ENCODE data around the gene SPP2. TPM values are rescaled to one million over a fixed set of nuclear protein-coding genes. Genes with fewer than 3 reads are reported as not detected.

The SPP2 gene
- total RNA-seq, 1 experiment from 2014 or later = not detected

DNA sequence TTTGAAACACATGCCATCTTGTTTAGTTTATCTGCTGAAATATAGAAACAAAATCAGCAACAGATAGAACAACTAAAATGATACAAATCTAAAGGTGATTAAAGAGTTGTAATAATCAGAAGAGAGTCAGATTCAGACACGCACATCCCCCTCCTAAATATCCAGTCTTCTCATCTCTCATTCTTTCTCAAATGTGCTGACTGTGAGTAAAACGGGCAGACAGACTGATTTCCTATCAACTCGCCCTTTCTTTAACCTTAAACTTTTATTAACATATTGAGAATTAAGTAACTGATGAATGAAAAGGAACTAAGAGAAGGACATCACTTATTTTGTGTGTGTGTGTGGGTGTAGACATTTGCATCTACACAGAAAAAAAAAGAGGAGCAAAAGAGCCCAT is 34.6 kb upstream of the SPP2 start:
- H3K36me3 Mint-ChIP-seq (ENCODE audit: insufficient read depth, unreplicated experiment) = no peaks in the 10 kb centered on the region
- ChIA-PET CTCF (no interaction called here), POLR2A (no interaction called here)
- H3K9me3 Mint-ChIP-seq (ENCODE audit: unreplicated experiment) = no peaks in the 10 kb centered on the region
- no peaks in the 10 kb centered on the region for H3K4me1 Mint-ChIP-seq (ENCODE audit: insufficient read depth, unreplicated experiment)
- H3K27ac Mint-ChIP-seq (ENCODE audit: low read depth, unreplicated experiment) = no peak overlapping the region
- TF ChIP-seq, protein P1, sequence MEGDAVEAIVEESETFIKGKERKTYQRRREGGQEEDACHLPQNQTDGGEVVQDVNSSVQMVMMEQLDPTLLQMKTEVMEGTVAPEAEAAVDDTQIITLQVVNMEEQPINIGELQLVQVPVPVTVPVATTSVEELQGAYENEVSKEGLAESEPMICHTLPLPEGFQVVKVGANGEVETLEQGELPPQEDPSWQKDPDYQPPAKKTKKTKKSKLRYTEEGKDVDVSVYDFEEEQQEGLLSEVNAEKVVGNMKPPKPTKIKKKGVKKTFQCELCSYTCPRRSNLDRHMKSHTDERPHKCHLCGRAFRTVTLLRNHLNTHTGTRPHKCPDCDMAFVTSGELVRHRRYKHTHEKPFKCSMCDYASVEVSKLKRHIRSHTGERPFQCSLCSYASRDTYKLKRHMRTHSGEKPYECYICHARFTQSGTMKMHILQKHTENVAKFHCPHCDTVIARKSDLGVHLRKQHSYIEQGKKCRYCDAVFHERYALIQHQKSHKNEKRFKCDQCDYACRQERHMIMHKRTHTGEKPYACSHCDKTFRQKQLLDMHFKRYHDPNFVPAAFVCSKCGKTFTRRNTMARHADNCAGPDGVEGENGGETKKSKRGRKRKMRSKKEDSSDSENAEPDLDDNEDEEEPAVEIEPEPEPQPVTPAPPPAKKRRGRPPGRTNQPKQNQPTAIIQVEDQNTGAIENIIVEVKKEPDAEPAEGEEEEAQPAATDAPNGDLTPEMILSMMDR (IDR thresholded peaks at IDR 0.05; ENCODE audit: unreplicated experiment) = no peak
- intact Hi-C loops (cut with micrococcal nuclease) = no loop called here
- peaks cover 12% of the 10 kb centered on the region for H3K27me3 Mint-ChIP-seq (ENCODE audit: insufficient read depth, unreplicated experiment)
- no peak for DNase-seq (ENCODE audit: unreplicated experiment)
- no TSS peak for BruUV-seq (replicated peaks)
- no peak overlapping the region for H3K4me3 Mint-ChIP-seq (ENCODE audit: unreplicated experiment)

DNA sequence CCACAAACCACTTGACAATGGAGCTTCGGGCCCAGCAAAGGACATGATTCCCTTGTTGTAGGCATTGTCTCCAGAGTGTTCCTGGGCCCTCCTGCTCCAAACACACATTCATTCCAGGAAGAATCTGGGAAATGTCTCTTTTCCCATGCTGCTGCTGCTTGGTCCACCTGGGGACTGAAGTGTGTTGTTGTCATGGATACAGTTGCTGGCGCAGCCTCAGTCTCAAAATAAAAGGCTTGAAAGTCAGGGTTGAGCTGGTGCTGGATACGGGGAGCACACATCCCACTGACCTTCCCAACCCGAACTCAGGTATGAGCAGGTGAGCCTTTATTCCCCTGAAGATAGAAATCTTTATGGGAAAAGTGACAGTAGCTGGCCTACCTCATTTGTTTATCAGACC is 30.6 kb upstream of the SPP2 start:
- H3K27ac Mint-ChIP-seq (ENCODE audit: low read depth, unreplicated experiment) = no peak overlapping the region
- POLR2A ChIA-PET = no interaction called here
- intact Hi-C loops (cut with micrococcal nuclease) = no loop called here

DNA sequence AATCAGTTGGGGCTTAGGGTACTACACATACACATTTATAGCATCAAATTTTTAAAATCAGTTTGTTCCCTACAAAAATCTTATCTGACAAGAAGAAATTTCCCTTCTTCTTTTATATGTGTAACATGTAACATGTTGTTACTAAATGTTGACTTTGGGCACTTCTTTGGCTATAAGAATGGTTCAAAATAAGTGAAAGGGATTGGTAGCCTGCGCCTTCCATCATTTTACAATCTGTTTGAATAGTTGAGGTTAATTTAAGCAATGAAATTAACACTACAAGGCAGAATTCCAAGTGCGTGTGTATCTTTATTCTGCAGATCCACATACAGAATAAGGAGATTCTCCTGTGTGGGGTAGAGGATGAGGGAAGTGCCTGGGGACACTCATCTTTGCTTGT is 30.2 kb upstream of the SPP2 start:
- ChIA-PET POLR2A (no interaction called here), CTCF (no interaction called here)
- intact Hi-C loops (cut with micrococcal nuclease) = no loop called here
- TF ChIP-seq, protein P1 (IDR thresholded peaks at IDR 0.05; ENCODE audit: unreplicated experiment) = no peak
- BruUV-seq (replicated peaks) = no TSS peak
- H3K27ac Mint-ChIP-seq (ENCODE audit: low read depth, unreplicated experiment) = no peak overlapping the region
- no peaks in the 10 kb centered on the region for H3K9me3 Mint-ChIP-seq (ENCODE audit: unreplicated experiment)
- H3K27me3 Mint-ChIP-seq (ENCODE audit: insufficient read depth, unreplicated experiment) = peaks cover 10% of the 10 kb centered on the region
- H3K4me1 Mint-ChIP-seq (ENCODE audit: insufficient read depth, unreplicated experiment) = no peaks in the 10 kb centered on the region
- DNase-seq (ENCODE audit: unreplicated experiment) = no peak
- no peaks in the 10 kb centered on the region for H3K36me3 Mint-ChIP-seq (ENCODE audit: insufficient read depth, unreplicated experiment)
- H3K4me3 Mint-ChIP-seq (ENCODE audit: unreplicated experiment) = no peak overlapping the region

More for the DNA sequence above, 30.6 kb upstream of the SPP2 start:
- H3K36me3 Mint-ChIP-seq (ENCODE audit: insufficient read depth, unreplicated experiment) = no peaks in the 10 kb centered on the region
- BruUV-seq (replicated peaks) = no TSS peak
- CTCF ChIA-PET = no interaction called here
- H3K27me3 Mint-ChIP-seq (ENCODE audit: insufficient read depth, unreplicated experiment) = peaks cover 12% of the 10 kb centered on the region
- TF ChIP-seq, protein P1 (IDR thresholded peaks at IDR 0.05; ENCODE audit: unreplicated experiment) = no peak
- no peak for DNase-seq (ENCODE audit: unreplicated experiment)
- H3K9me3 Mint-ChIP-seq (ENCODE audit: unreplicated experiment) = no peaks in the 10 kb centered on the region
- H3K4me1 Mint-ChIP-seq (ENCODE audit: insufficient read depth, unreplicated experiment) = no peaks in the 10 kb centered on the region
- H3K4me3 Mint-ChIP-seq (ENCODE audit: unreplicated experiment) = no peak overlapping the region

DNA sequence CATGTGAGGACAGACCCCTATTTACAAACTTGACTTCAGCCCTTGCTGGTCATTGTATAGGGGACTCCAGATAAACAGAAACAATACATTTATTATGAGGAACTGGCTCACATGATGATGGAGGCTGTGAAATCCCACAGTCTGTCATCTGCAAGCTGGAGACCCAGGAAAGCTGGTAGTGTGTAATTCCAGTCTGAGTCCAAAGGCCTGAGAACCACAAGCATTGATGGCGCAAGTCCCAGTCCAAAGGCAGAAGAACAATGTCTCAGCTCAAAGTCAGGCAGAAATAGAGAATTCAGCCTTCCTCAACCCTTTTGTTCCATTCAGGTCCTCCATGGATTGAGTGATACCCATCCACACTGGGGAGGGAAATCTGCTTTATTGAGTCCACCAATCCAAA is 28.1 kb upstream of the SPP2 start:
- CTCF ChIA-PET = no interaction called here
- Mint-ChIP-seq H3K36me3 (ENCODE audit: insufficient read depth, unreplicated experiment) (no peaks in the 10 kb centered on the region), H3K27me3 (ENCODE audit: insufficient read depth, unreplicated experiment) (peaks cover 16% of the 10 kb centered on the region), H3K27ac (ENCODE audit: low read depth, unreplicated experiment) (no peak overlapping the region), H3K4me3 (ENCODE audit: unreplicated experiment) (no peak overlapping the region), H3K9me3 (ENCODE audit: unreplicated experiment) (no peaks in the 10 kb centered on the region), H3K4me1 (ENCODE audit: insufficient read depth, unreplicated experiment) (no peaks in the 10 kb centered on the region)
- POLR2A ChIA-PET = interaction anchor here (0.6 to 1.5 kb wide), 2 partner anchors 9 to 111 kb away, joined by 3 to 4 read pairs; no protein-coding TSS in a partner anchor
- intact Hi-C loops (cut with micrococcal nuclease) = no loop called here
- no peak for DNase-seq (ENCODE audit: unreplicated experiment)
- TF ChIP-seq, protein P1 (IDR thresholded peaks at IDR 0.05; ENCODE audit: unreplicated experiment) = no peak
- no TSS peak for BruUV-seq (replicated peaks)

Measured in MCF 10A (cell line).